DOHH2 (cell line): Measurements from ENCODE around the gene RUFY4.

ENCODE experiments used
- H3F3A ChIP-seq: fragments of 200-600 bp; sonication (generic), shearing (Covaris generic); 2 replicates; pipeline ENCODE4 v1.6.0; 2016; ENCODE audit warnings: antibody characterized with exemption, mild to moderate bottlenecking; ENCODE audit not compliant: control insufficient read depth, insufficient read depth
- H3K27ac ChIP-seq: fragments of 200-600 bp; sonication (generic); 2 replicates; pipeline ENCODE4 v1.5.1; 2014; ENCODE audit warnings: low read depth, mild to moderate bottlenecking, low read length, moderate library complexity
- H3K27me3 ChIP-seq: fragments of 200-600 bp; sonication (generic); 2 replicates; pipeline ENCODE4 v1.6.1; 2014; ENCODE audit warnings: mild to moderate bottlenecking, low read length, mixed read lengths; ENCODE audit not compliant: control insufficient read depth
- H3K36me3 ChIP-seq: fragments of 200-600 bp; sonication (generic); 2 replicates; pipeline ENCODE4 v1.6.1; 2014; ENCODE audit warnings: mild to moderate bottlenecking, low read length, moderate library complexity, mixed read lengths; ENCODE audit not compliant: control insufficient read depth
- H3K4me1 ChIP-seq: fragments of 200-600 bp; sonication (generic); 2 replicates; pipeline ENCODE4 v1.6.1; 2014; ENCODE audit warnings: mild to moderate bottlenecking, low read length, mixed read lengths; ENCODE audit not compliant: control insufficient read depth
- H3K4me2 ChIP-seq: fragments of 200-600 bp; sonication (generic); 2 replicates; pipeline ENCODE4 v1.6.0; 2014; ENCODE audit warnings: mild to moderate bottlenecking, low read length, moderate library complexity
- H3K4me3 ChIP-seq: fragments of 200-600 bp; sonication (generic); 2 replicates; pipeline ENCODE4 v1.5.1; 2014; ENCODE audit warnings: mild to moderate bottlenecking, low read length, mixed read lengths
- H3K79me2 ChIP-seq: fragments of 200-600 bp; sonication (generic); 2 replicates; pipeline ENCODE4 v1.6.1; 2014; ENCODE audit warnings: mild to moderate bottlenecking, low read length, mixed read lengths; ENCODE audit not compliant: control insufficient read depth
- H3K9me2 ChIP-seq: fragments of 200-600 bp; sonication (generic); replicated peaks from 2 replicates; pipeline ENCODE4 v1.6.1; 2014; ENCODE audit warnings: mild to moderate bottlenecking, low read length, mixed read lengths; ENCODE audit not compliant: control insufficient read depth
- H3K9me3 ChIP-seq: fragments of 200-600 bp; sonication (generic); 2 replicates; pipeline ENCODE4 v1.6.1; 2014; ENCODE audit warnings: antibody characterized with exemption, low read length, mixed read lengths; ENCODE audit not compliant: control insufficient read depth, insufficient read depth
- H4K20me1 ChIP-seq: fragments of 200-600 bp; sonication (generic); 2 replicates; pipeline ENCODE4 v1.6.0; 2014; ENCODE audit warnings: low read depth, mild to moderate bottlenecking, antibody characterized with exemption, low read length, moderate library complexity; ENCODE audit not compliant: control insufficient read depth, insufficient read depth
- CTCF ChIP-seq: fragments of 200-600 bp; sonication (generic); IDR thresholded peaks from one replicate; pipeline ENCODE4 v1.5.1; 2014; ENCODE audit warnings: antibody characterized with exemption, mild to moderate bottlenecking, low read depth, low read length; ENCODE audit not compliant: poor library complexity, severe bottlenecking
- EZH2phosphoT487 ChIP-seq: fragments of 200-600 bp; sonication (generic); IDR thresholded peaks from 2 replicates; pipeline ENCODE4 v1.6.1; 2017; ENCODE audit warnings: borderline replicate concordance, mild to moderate bottlenecking, antibody characterized with exemption, low read length, moderate library complexity, mixed read lengths

Gene RUFY4

GRCh38 chr2:218024871-218025270 is 44.2 kb upstream of the RUFY4 start:
- Histone ChIP-seq H4K20me1 (no peaks in the 10 kb centered on the region), H3K9me2 (no peaks in the 10 kb centered on the region), H3K4me2 (no peak overlapping the region), H3K4me3 (no peak overlapping the region), H3K27ac (no peak overlapping the region), H3K9me3 (no peaks in the 10 kb centered on the region), H3K4me1 (peaks cover 4% of the 10 kb centered on the region), H3K27me3 (0 out of 2 replicates have a peak, but pooled peaks cover 4% of the 10 kb centered on the region), H3K36me3 (no peaks in the 10 kb centered on the region), H3F3A (no peaks in the 10 kb centered on the region), H3K79me2 (no peaks in the 10 kb centered on the region)
- TF ChIP-seq EZH2phosphoT487 (no peak), CTCF (no peak)

GRCh38 chr2:218026244-218026643 is 42.8 kb upstream of the RUFY4 start:
- Histone ChIP-seq H3K79me2 (no peaks in the 10 kb centered on the region), H3K4me3 (no peak overlapping the region), H3K27me3 (0 out of 2 replicates have a peak, but pooled peaks cover 4% of the 10 kb centered on the region), H3K4me2 (no peak overlapping the region), H4K20me1 (no peaks in the 10 kb centered on the region), H3K36me3 (no peaks in the 10 kb centered on the region), H3K4me1 (no peaks in the 10 kb centered on the region), H3K9me3 (no peaks in the 10 kb centered on the region), H3K27ac (no peak overlapping the region), H3K9me2 (no peaks in the 10 kb centered on the region), H3F3A (no peaks in the 10 kb centered on the region)
- TF ChIP-seq EZH2phosphoT487 (no peak), CTCF (no peak)

- no peaks in the 10 kb centered on the region for H3K9me2 ChIP-seq
- H3K4me3 ChIP-seq, result no peak overlapping the region
- H3F3A ChIP-seq, result no peaks in the 10 kb centered on the region
- H4K20me1 ChIP-seq, result no peaks in the 10 kb centered on the region
- no peaks in the 10 kb centered on the region for H3K9me3 ChIP-seq
- H3K4me1 ChIP-seq, result no peaks in the 10 kb centered on the region
- no peaks in the 10 kb centered on the region for H3K36me3 ChIP-seq
- no peak for TF ChIP-seq EZH2phosphoT487
- TF ChIP-seq CTCF, result no peak
- 0 out of 2 replicates have a peak, but pooled peaks cover 4% of the 10 kb centered on the region for H3K27me3 ChIP-seq
- no peak overlapping the region for H3K27ac ChIP-seq
- H3K79me2 ChIP-seq, result no peaks in the 10 kb centered on the region
- no peak overlapping the region for H3K4me2 ChIP-seq
Measured at GRCh38 chr2:218026676-218027425, 42.2 kb upstream of the RUFY4 start.
